ENCODE measurements around the gene MATR3. TPM values are rescaled to one million over a fixed set of nuclear protein-coding genes. Genes with fewer than 3 reads are reported as not detected.

Gene MATR3
- 160 to 187 TPM (median 181 TPM) in 5 replicates for total RNA-seq (2022; extraction: Qiagen RNA extraction)

DNA sequence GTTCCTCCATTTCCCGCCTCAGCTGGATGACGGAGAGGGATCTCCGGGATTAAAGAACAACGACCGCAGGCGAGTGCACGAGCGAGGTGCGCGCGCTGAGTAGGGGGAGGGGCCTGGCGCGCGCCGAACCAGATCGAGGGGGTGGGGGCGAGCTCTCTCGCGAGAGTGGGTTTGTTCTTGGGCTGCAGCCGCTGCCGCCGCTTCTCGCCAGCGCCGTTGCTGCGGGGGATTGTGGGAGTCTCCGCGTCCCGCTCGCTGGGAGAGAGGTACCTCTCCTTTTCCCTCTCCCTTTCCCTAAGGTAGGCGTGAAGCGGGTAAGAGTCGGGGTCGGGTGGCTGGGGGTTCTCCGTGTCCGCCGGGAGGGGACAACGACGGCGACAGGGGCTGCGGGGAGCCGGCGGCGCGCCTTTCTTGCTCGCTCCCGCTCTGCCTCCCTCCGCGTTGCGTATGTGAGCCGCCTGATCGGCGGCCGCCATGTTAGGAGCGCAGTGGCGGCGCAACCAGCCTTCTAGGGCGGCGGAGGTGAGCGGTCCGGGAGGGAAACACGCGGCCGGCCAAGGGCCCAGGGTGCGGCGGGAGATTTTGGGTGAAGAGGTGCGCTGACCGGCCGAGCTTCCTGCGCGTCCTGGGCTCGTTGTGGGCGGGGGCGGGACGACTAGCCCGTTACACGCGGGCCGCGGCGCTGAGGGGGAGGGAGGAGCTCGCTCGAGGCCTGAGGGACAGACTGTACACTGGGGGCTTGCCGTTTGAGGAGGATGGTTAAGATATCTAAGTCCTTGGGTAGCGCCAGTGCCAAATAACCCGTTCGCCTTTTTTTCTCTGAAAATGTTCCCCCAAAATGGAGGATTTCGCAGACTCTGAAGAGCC lies at the start of gene MATR3:
Gene MATR3, plus strand, starts transcription at position 234 of the 867 bp plus-strand sequence. CDS start 13,676 bp downstream, outside the sequence.

GRCh38 chr5:139341689-139342422 lies 48.3 kb downstream of the MATR3 start, which contains the start of gene PAIP2:
Gene PAIP2 (plus strand): TSS chr5:139341854. CDS start chr5:139363785, 21,931 bp downstream.

Other genes with a start within 250 kb of the MATR3 start
- gene SIL1, start 95.4 kb upstream of the MATR3 start, total RNA-seq (2022; extraction: Qiagen RNA extraction) = 23.9 to 27.0 TPM (median 26.4 TPM) in 5 replicates
- gene PAIP2, start 48.1 kb downstream of the MATR3 start, total RNA-seq (2022; extraction: Qiagen RNA extraction) = 82.3 to 109 TPM (median 83.5 TPM) in 5 replicates
- gene SLC23A1, start 89.6 kb downstream of the MATR3 start, total RNA-seq (2022; extraction: Qiagen RNA extraction) = 0.92 to 1.5 TPM (median 1.4 TPM) in 5 replicates
- gene MZB1, start 96.2 kb downstream of the MATR3 start, total RNA-seq (2022; extraction: Qiagen RNA extraction) = 0.09 to 0.47 TPM (median 0.16 TPM) in 3 of 5 replicates, not detected in the others
- gene PROB1, start 101.4 kb downstream of the MATR3 start, total RNA-seq (2022; extraction: Qiagen RNA extraction) = 0.17 to 0.38 TPM (median 0.28 TPM) in 5 replicates
- 4.3 to 6.3 TPM (median 5.3 TPM) in 5 replicates for gene SPATA24, start 110.3 kb downstream of the MATR3 start, total RNA-seq (2022; extraction: Qiagen RNA extraction)
- 6.1 to 7.8 TPM (median 6.9 TPM) in 5 replicates for gene DNAJC18, start 145.8 kb downstream of the MATR3 start, total RNA-seq (2022; extraction: Qiagen RNA extraction)
- not detected in 5 replicates for gene ECSCR, start 169.0 kb downstream of the MATR3 start, total RNA-seq (2022; extraction: Qiagen RNA extraction)
- not detected in 5 replicates for gene SMIM33, start 177.3 kb downstream of the MATR3 start, total RNA-seq (2022; extraction: Qiagen RNA extraction)
- gene STING1, start 189.0 kb downstream of the MATR3 start, total RNA-seq (2022; extraction: Qiagen RNA extraction) = 0.89 to 1.6 TPM (median 0.93 TPM) in 5 replicates

All from A549 treated with CORT108297 at 1 μM for 4 hours (cell line).